Endothelial cell of umbilical vein (primary cell): ENCODE measurements around the gene EDARADD. TPM values are rescaled to one million over a fixed set of nuclear protein-coding genes. Genes with fewer than 3 reads are reported as not detected.
A peak's percentile ranks its signal among the peaks of the same experiment; 100 is the strongest.

Experiments
- BruUV-seq: library from RNA; stranded (reverse); fragments of 400-500 nt; replicated peaks from 2 replicates; lab custom pipeline; 2021; lab: Mats Ljungman, UMichigan
- CTCF ChIA-PET: fragments of 300-600, 350-600 bp; sonication (Branson Sonifier 250); formaldehyde crosslinking; loops from one replicate; lab custom pipeline; 2021; ENCODE audit warnings: antibody characterized with exemption, inconsistent platforms; lab: Charles Lee
- POLR2A ChIA-PET: fragments of 300-600, 350-600 bp; sonication (Branson Sonifier 250); formaldehyde crosslinking; loops from one replicate; lab custom pipeline; 2021; ENCODE audit warnings: antibody characterized with exemption, inconsistent platforms; lab: Charles Lee
- DNase-seq: peaks from one replicate; pipeline ENCODE4 v3.0.0-alpha.2; 2011; ENCODE audit warnings: low read depth, low spot score
- FAIRE-seq: peaks from 2 replicates; lab custom pipeline; 2011; peaks lifted over from hg19 to GRCh38; lab: Jason Lieb, UNC
- H2AFZ ChIP-seq: 2 replicates; pipeline ENCODE4 v1.6.0; 2012; ENCODE audit warnings: low read depth, low read length, control low read depth, inconsistent platforms
- H3K27ac ChIP-seq: 2 replicates; pipeline ENCODE4 v1.5.1; 2011; ENCODE audit warnings: low read depth, mild to moderate bottlenecking, control low read depth, low read length, moderate library complexity; ENCODE audit not compliant: insufficient read depth
- H3K27me3 ChIP-seq, 2 experiments: 2 replicates each; pipeline versions ENCODE4 v1.6.0 to v1.6.1; 2011; ENCODE audit warnings: low read length in 2 of 2, mixed read lengths in 1 of 2; ENCODE audit not compliant: control insufficient read depth in 2 of 2, insufficient read depth in 2 of 2
- H3K36me3 ChIP-seq, 2 experiments: 2 replicates in 1 of 2; 3 replicates in 1 of 2; pipeline ENCODE4 v1.5.1; 2011; ENCODE audit warnings: low read length in 2 of 2, mild to moderate bottlenecking in 1 of 2, moderate library complexity in 1 of 2; ENCODE audit not compliant: control insufficient read depth in 2 of 2, insufficient read depth in 2 of 2; ENCODE audit errors: extremely low read depth in 1 of 2
- H3K4me1 ChIP-seq: 3 replicates; pipeline ENCODE4 v1.5.1; 2011; ENCODE audit warnings: mild to moderate bottlenecking, low read length; ENCODE audit not compliant: control insufficient read depth, insufficient read depth; ENCODE audit errors: extremely low read depth
- H3K4me2 ChIP-seq: 2 replicates; pipeline ENCODE4 v1.6.1; 2011; ENCODE audit warnings: low read length, control low read depth, mixed read lengths; ENCODE audit not compliant: insufficient read depth
- H3K4me3 ChIP-seq, 3 experiments: fragments of 200-600 bp in 1 of 3; sonication (generic), shearing (Covaris generic) in 1 of 3; replicated peaks in 1 of 3; 2 replicates each; pipeline ENCODE4 v1.5.1; 2011 to 2016; ENCODE audit warnings: control low read depth in 3 of 3, low read length in 3 of 3, mild to moderate bottlenecking in 2 of 3, inconsistent platforms in 1 of 3, low read depth in 1 of 3, moderate library complexity in 1 of 3; ENCODE audit not compliant: insufficient read depth in 1 of 3
- H3K79me2 ChIP-seq: 2 replicates; pipeline ENCODE4 v1.6.0; 2012; ENCODE audit warnings: low read length, inconsistent platforms; ENCODE audit not compliant: control insufficient read depth, insufficient read depth
- H3K9ac ChIP-seq: replicated peaks from 2 replicates; pipeline ENCODE3; 2011; ENCODE audit warnings: low read length, control low read depth; ENCODE audit not compliant: insufficient read depth; ENCODE audit errors: extremely low read depth
- H3K9me1 ChIP-seq: replicated peaks from 3 replicates; pipeline ENCODE4 v1.6.0; 2011; ENCODE audit warnings: mild to moderate bottlenecking, low read length; ENCODE audit not compliant: control insufficient read depth, insufficient read depth; ENCODE audit errors: extremely low read depth
- H3K9me3 ChIP-seq: replicated peaks from 2 replicates; pipeline ENCODE4 v1.5.1; 2012; ENCODE audit warnings: low read length, inconsistent platforms; ENCODE audit not compliant: control insufficient read depth, insufficient read depth
- H4K20me1 ChIP-seq: replicated peaks from 2 replicates; pipeline ENCODE3; 2011; ENCODE audit warnings: mild to moderate bottlenecking, low read length; ENCODE audit not compliant: control insufficient read depth, insufficient read depth; ENCODE audit errors: extremely low read depth
- CTCF ChIP-seq, 2 donors: IDR thresholded peaks; 1 replicate in 1 of 2; 2 replicates in 1 of 2; pipeline ENCODE4 v1.5.1; 2011; ENCODE audit warnings: low read length in 2 of 2, mild to moderate bottlenecking in 2 of 2, moderate library complexity in 2 of 2, control low read depth in 1 of 2, inconsistent platforms in 1 of 2, low read depth in 1 of 2; ENCODE audit not compliant: insufficient read depth in 1 of 2; ENCODE audit errors: extremely low read depth in 1 of 2
- EZH2 ChIP-seq: IDR thresholded peaks from 2 replicates; pipeline ENCODE4 v1.6.1; 2012; ENCODE audit warnings: borderline replicate concordance, low read depth, mild to moderate bottlenecking, moderate library complexity, low read length, inconsistent platforms; ENCODE audit not compliant: severe bottlenecking
- FOS ChIP-seq: IDR thresholded peaks from 2 replicates; pipeline ENCODE4 v1.6.1; 2011; ENCODE audit warnings: mild to moderate bottlenecking, low read length, moderate library complexity, borderline replicate concordance; ENCODE audit not compliant: insufficient read depth
- GATA2 ChIP-seq: IDR thresholded peaks from 2 replicates; pipeline ENCODE4 v1.7.0; 2011; ENCODE audit warnings: low read depth, mild to moderate bottlenecking, moderate library complexity, mixed read lengths, low read length; ENCODE audit not compliant: insufficient read length, insufficient read depth
- JUN ChIP-seq: IDR thresholded peaks from 2 replicates; pipeline ENCODE4 v1.6.1; 2011; ENCODE audit warnings: borderline replicate concordance, low read depth; ENCODE audit not compliant: insufficient read length, insufficient read depth
- MAX ChIP-seq: IDR thresholded peaks from 2 replicates; pipeline ENCODE4 v1.6.1; 2011; ENCODE audit not compliant: insufficient read depth, insufficient read length
- MYC ChIP-seq: IDR thresholded peaks from one replicate; pipeline ENCODE4 v1.6.1; 2011; ENCODE audit warnings: mild to moderate bottlenecking, low read depth, low read length
- POLR2A ChIP-seq: IDR thresholded peaks from 2 replicates; pipeline ENCODE4 v1.6.1; 2012; ENCODE audit warnings: low read depth, mild to moderate bottlenecking, control low read depth, low read length
- POLR2AphosphoS5 ChIP-seq: IDR thresholded peaks from 2 replicates; pipeline ENCODE4 v1.6.1; 2012; ENCODE audit warnings: low read depth, mild to moderate bottlenecking, control low read depth, low read length, moderate library complexity; ENCODE audit not compliant: insufficient read depth
- dilution Hi-C: fragments of 300-500 bp; cut with MboI; formaldehyde crosslinking; loops from one replicate; pipeline ENCODE4 v1.15.0; 2019; ENCODE audit warnings: low sequenced_read_pairs; ENCODE audit not compliant: extremely low pct_ligation_motif_present
- intact Hi-C: fragments of 100-400 bp; cut with micrococcal nuclease; formaldehyde crosslinking; loops from one replicate; pipeline ENCODE4 v1.10.0; 2022
- polyA plus RNA-seq, 4 experiments: library from polyadenylated mRNA; depleted of rRNA in 3 of 4; stranded (reverse) in 3 of 4; unstranded in 1 of 4; fragments of >200 nt; gene quantifications; 2 replicates each; pipeline versions ENCODE4 v1.2.1 to v1.2.3, GENCODE V29; 2011 to 2012; ENCODE audit warnings: missing spikeins in 1 of 4
- total RNA-seq: library from RNA; stranded (reverse); gene quantifications from 2 replicates; pipeline ENCODE4 v1.2.3, GENCODE V29; 2021

The EDARADD gene
- total and polyA plus RNA-seq, 2 donors (not counting 3 experiments of a cell fraction or from before 2014, with no cell fraction given), result not detected

GRCh38 chr1:236516929-236517704 is 123.0 kb downstream of the EDARADD start:
- BruUV-seq, result no TSS peak
- no peaks in the 10 kb centered on the region for H3K79me2 ChIP-seq
- intact Hi-C loops, result no loop called here
- no peak overlapping the region for H2AFZ ChIP-seq
- no peak overlapping the region for H3K9ac ChIP-seq
- H3K9me3 ChIP-seq, result no peaks in the 10 kb centered on the region
- H3K4me2 ChIP-seq, result no peak overlapping the region
- FAIRE-seq, result peak; percentile 18
- dilution Hi-C loops, result no loop called here
- H3K27me3 ChIP-seq, result peaks cover 0 to 5% of the 10 kb centered on the region in 2 experiments
- H3K27ac ChIP-seq, result no peak overlapping the region
- H3K36me3 ChIP-seq, result no peaks in the 10 kb centered on the region
- no peaks in the 10 kb centered on the region for H3K9me1 ChIP-seq
- TF ChIP-seq POLR2A (no peak), GATA2 (no peak), FOS (no peak), MAX (no peak), JUN (no peak), MYC (no peak), CTCF (IDR thresholded peaks at IDR 0.05; ENCODE audit: extremely low read depth in 1 of 2, insufficient read depth in 1 of 2, low read depth in 1 of 2, low read length in 2 of 2) (no peak), POLR2AphosphoS5 (no peak), EZH2 (no peak)
- H4K20me1 ChIP-seq, result no peaks in the 10 kb centered on the region
- ChIA-PET POLR2A (no interaction called here), CTCF (interaction anchor here (0.9 kb wide), 1 partner anchor 9 kb away, joined by 3 read pairs; no protein-coding TSS in a partner anchor)
- no peak overlapping the region for H3K4me3 ChIP-seq
- DNase-seq, result no peak
- no peaks in the 10 kb centered on the region for H3K4me1 ChIP-seq
